ENCODE measurements around the gene GPR39.

DNA sequence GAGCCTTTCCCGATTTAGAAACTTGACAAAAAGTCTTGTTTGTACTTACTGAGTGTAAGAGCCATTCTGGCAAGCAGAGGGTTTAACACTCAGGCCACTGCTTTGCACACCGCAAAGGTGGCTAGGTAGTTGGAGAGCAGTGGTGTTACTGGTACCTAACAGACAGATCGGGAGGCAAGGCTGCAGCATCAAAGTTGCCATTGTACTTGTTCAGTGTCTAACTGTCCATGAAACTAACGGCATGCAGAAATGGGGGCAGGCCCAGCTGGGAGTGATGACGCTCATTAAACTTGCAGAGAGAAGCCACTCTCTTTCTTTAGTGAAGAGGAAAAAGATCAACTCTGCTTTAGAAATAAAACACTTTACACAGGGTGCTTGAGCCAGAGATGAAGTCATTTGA is 10.1 kb downstream of the GPR39 start:
- TF ChIP-seq, protein P1, sequence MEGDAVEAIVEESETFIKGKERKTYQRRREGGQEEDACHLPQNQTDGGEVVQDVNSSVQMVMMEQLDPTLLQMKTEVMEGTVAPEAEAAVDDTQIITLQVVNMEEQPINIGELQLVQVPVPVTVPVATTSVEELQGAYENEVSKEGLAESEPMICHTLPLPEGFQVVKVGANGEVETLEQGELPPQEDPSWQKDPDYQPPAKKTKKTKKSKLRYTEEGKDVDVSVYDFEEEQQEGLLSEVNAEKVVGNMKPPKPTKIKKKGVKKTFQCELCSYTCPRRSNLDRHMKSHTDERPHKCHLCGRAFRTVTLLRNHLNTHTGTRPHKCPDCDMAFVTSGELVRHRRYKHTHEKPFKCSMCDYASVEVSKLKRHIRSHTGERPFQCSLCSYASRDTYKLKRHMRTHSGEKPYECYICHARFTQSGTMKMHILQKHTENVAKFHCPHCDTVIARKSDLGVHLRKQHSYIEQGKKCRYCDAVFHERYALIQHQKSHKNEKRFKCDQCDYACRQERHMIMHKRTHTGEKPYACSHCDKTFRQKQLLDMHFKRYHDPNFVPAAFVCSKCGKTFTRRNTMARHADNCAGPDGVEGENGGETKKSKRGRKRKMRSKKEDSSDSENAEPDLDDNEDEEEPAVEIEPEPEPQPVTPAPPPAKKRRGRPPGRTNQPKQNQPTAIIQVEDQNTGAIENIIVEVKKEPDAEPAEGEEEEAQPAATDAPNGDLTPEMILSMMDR (IDR thresholded peaks at IDR 0.05) = no peak
- no peak for TF ChIP-seq POLR2A (IDR thresholded peaks at IDR 0.05)
